GM23338 (cell line): Measurements from ENCODE around the gene GRIPAP1. TPM values are rescaled to one million over a fixed set of nuclear protein-coding genes. Genes with fewer than 3 reads are reported as not detected.

Source experiments
- ATAC-seq: fragments of 200-7000 bp; cut with Tn5 transposase; 3 replicates; pipeline ENCODE4 v1.9.1; 2020
- DNase-seq: peaks from one replicate; pipeline ENCODE4 v3.0.0-alpha.2; 2015; ENCODE audit warnings: low spot score
- H2AFZ ChIP-seq: fragments of 200-600 bp; sonication (generic); 2 replicates; pipeline ENCODE4 v1.8.0; 2016; ENCODE audit warnings: antibody characterized with exemption, mild to moderate bottlenecking, moderate library complexity
- H3F3A ChIP-seq: fragments of 200-600 bp; sonication (generic); replicated peaks from 2 replicates; pipeline ENCODE4 v1.8.0; 2017; ENCODE audit warnings: antibody characterized with exemption, mixed run types, low read depth
- H3K27ac ChIP-seq: fragments of 200-600 bp; sonication (generic); 2 replicates; pipeline ENCODE4 v1.6.1; 2016; ENCODE audit warnings: low read depth
- H3K27me3 ChIP-seq: fragments of 200-600 bp; sonication (generic); 2 replicates; pipeline ENCODE4 v1.8.0; 2016; ENCODE audit warnings: mild to moderate bottlenecking, mixed run types, moderate library complexity; ENCODE audit not compliant: insufficient read depth
- H3K36me3 ChIP-seq: fragments of 200-600 bp; sonication (generic); 2 replicates; pipeline ENCODE4 v1.8.0; 2016; ENCODE audit warnings: mild to moderate bottlenecking; ENCODE audit not compliant: insufficient read depth
- H3K4me1 ChIP-seq: fragments of 200-600 bp; sonication (generic); 2 replicates; pipeline ENCODE4 v1.8.0; 2016; ENCODE audit warnings: mild to moderate bottlenecking, moderate library complexity; ENCODE audit not compliant: insufficient read depth
- H3K4me2 ChIP-seq: fragments of 200-600 bp; sonication (generic); 2 replicates; pipeline ENCODE4 v1.7.1; 2017; ENCODE audit warnings: mixed run types
- H3K4me3 ChIP-seq: fragments of 200-600 bp; sonication (generic); 2 replicates; pipeline ENCODE4 v1.6.1; 2016; ENCODE audit warnings: mixed run types
- H3K79me2 ChIP-seq: fragments of 200-600 bp; sonication (generic); replicated peaks from 2 replicates; pipeline ENCODE4 v1.8.0; 2017; ENCODE audit warnings: mild to moderate bottlenecking; ENCODE audit not compliant: insufficient read depth
- H3K9me2 ChIP-seq: fragments of 200-600 bp; sonication (generic); 2 replicates; pipeline ENCODE4 v1.8.0; 2017; ENCODE audit not compliant: insufficient read depth
- H4K20me1 ChIP-seq: fragments of 200-600 bp; sonication (generic); replicated peaks from 2 replicates; pipeline ENCODE4 v1.8.0; 2017; ENCODE audit warnings: mild to moderate bottlenecking; ENCODE audit not compliant: insufficient read depth
- H3K27ac Mint-ChIP-seq: 2 replicates; pipeline ENCODE4 v1.8.0; 2020; ENCODE audit warnings: inconsistent platforms, mild to moderate bottlenecking, moderate library complexity, mixed read lengths
- H3K27me3 Mint-ChIP-seq: 3 replicates; pipeline ENCODE4 v1.8.0; 2022; ENCODE audit warnings: low read depth, mild to moderate bottlenecking, moderate library complexity, mixed read lengths, inconsistent platforms; ENCODE audit not compliant: insufficient read depth, poor library complexity
- H3K36me3 Mint-ChIP-seq: 3 replicates; pipeline ENCODE4 v1.8.0; 2021; ENCODE audit warnings: low read depth, mild to moderate bottlenecking, inconsistent platforms, moderate library complexity, mixed read lengths
- H3K4me1 Mint-ChIP-seq: 3 replicates; pipeline ENCODE4 v1.8.0; 2020; ENCODE audit warnings: mild to moderate bottlenecking, inconsistent platforms, mixed read lengths
- H3K4me3 Mint-ChIP-seq: 3 replicates; pipeline ENCODE4 v1.8.0; 2021; ENCODE audit warnings: moderate library complexity, mild to moderate bottlenecking, inconsistent platforms, mixed read lengths
- H3K9me3 Mint-ChIP-seq: 3 replicates; pipeline ENCODE4 v1.8.0; 2020; ENCODE audit warnings: moderate library complexity, mild to moderate bottlenecking, inconsistent platforms, mixed read lengths
- CREB1 ChIP-seq: fragments of 250-450 bp; sonication (Bioruptor Pico); IDR thresholded peaks from 2 replicates; pipeline ENCODE4 v1.5.0; 2020; ENCODE audit warnings: low read depth, mild to moderate bottlenecking, moderate library complexity
- EZH2 ChIP-seq: fragments of 200-600 bp; sonication (generic); IDR thresholded peaks from one replicate; pipeline ENCODE4 v1.8.0; 2017; ENCODE audit warnings: antibody characterized with exemption, mild to moderate bottlenecking, low read depth; ENCODE audit not compliant: unreplicated experiment
- EZH2phosphoT487 ChIP-seq: fragments of 200-600 bp; sonication (generic); IDR thresholded peaks from one replicate; pipeline ENCODE4 v1.8.1; 2018; ENCODE audit warnings: antibody characterized with exemption; ENCODE audit not compliant: unreplicated experiment
- JUNB ChIP-seq: IDR thresholded peaks from one replicate; pipeline ENCODE4 v1.6.1; 2016; ENCODE audit warnings: antibody characterized with exemption; ENCODE audit not compliant: unreplicated experiment
- NANOG ChIP-seq: IDR thresholded peaks from 2 replicates; pipeline ENCODE4 v1.6.1; 2016; ENCODE audit warnings: antibody characterized with exemption, borderline replicate concordance
- POLR2AphosphoS5 ChIP-seq: IDR thresholded peaks from 2 replicates; pipeline ENCODE4 v1.6.1; 2016; ENCODE audit warnings: antibody characterized with exemption, low read depth
- STAT1 ChIP-seq: IDR thresholded peaks from one replicate; pipeline ENCODE4 v1.6.1; 2016; ENCODE audit warnings: antibody characterized with exemption; ENCODE audit not compliant: unreplicated experiment
- ZNF114 ChIP-seq: fragments of 250-450 bp; sonication (Bioruptor Pico); IDR thresholded peaks from 2 replicates; pipeline ENCODE4 v1.5.0; 2020; ENCODE audit warnings: mild to moderate bottlenecking, moderate library complexity
- ZNF331 ChIP-seq: fragments of 250-450 bp; sonication (Bioruptor Pico); IDR thresholded peaks from 2 replicates; pipeline ENCODE4 v1.5.0; 2020; ENCODE audit warnings: low read depth, mild to moderate bottlenecking, moderate library complexity
- polyA plus RNA-seq: library from polyadenylated mRNA; unstranded; fragments of >200 nt; fragmentation: Nextera tagmentation; extraction: Ambion mirVana; gene quantifications from 2 replicates; pipeline ENCODE4 v1.2.1, GENCODE V29; 2016
- total RNA-seq: library from RNA; depleted of rRNA; stranded (reverse); fragments of >200 nt; shearing (Covaris generic); gene quantifications from 2 replicates; pipeline ENCODE4 v1.2.3, GENCODE V29; 2014
- TF ChIP-seq, protein P1 (sequence below): fragments of 250-450 bp; sonication (Bioruptor Pico); IDR thresholded peaks from 2 replicates; pipeline ENCODE4 v1.5.0; 2020; ENCODE audit warnings: mild to moderate bottlenecking, moderate library complexity
- TF ChIP-seq, protein P2 (sequence below): IDR thresholded peaks from 2 replicates; pipeline ENCODE4 v1.6.1; 2016; ENCODE audit warnings: antibody characterized with exemption
- TF ChIP-seq, protein P3 (sequence below): IDR thresholded peaks from one replicate; pipeline ENCODE4 v1.6.1; 2018; ENCODE audit warnings: antibody characterized with exemption; ENCODE audit not compliant: unreplicated experiment
- TF ChIP-seq, protein P4 (sequence below), 2 experiments: fragments of 200-600 bp in 1 of 2; sonication (generic) in 1 of 2; conservative IDR thresholded peaks; 2 replicates each; pipeline versions ENCODE4 v1.5.1 to v1.6.1; 2016 to 2017; ENCODE audit warnings: antibody characterized with exemption in 2 of 2, low read depth in 2 of 2, mild to moderate bottlenecking in 2 of 2, moderate library complexity in 1 of 2

Gene GRIPAP1
- total and polyA plus RNA-seq, 2 experiments from 2014 or later, result 39.1 to 62.2 TPM

DNA sequence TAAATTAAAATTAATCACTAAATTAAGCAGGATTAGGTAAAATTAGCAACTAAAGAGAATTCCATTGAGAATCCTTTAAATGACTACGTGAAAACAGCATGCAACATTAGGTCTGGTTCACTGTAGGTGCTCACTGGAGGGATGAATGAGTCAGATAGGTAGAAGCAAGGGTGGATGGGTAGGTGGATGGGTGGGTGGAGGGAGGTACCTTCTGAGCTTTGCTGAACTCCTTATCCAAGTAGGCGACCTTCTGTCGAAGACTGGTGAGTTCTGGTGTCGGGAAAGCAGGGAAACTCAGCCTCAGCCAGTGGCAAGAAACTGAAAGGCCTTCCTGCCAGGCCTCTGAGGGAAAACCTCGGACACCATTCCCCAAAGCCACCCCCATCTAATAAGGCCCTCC is 3.0 kb downstream of the GRIPAP1 start:
- TF ChIP-seq NANOG (no peak), CREB1 (no peak), ZNF331 (CRISPR knock-in tag) (no peak), JUNB (no peak), ZNF114 (CRISPR knock-in tag) (no peak), EZH2phosphoT487 (no peak), POLR2AphosphoS5 (no peak), EZH2 (no peak), STAT1 (no peak)
- TF ChIP-seq, protein P1, sequence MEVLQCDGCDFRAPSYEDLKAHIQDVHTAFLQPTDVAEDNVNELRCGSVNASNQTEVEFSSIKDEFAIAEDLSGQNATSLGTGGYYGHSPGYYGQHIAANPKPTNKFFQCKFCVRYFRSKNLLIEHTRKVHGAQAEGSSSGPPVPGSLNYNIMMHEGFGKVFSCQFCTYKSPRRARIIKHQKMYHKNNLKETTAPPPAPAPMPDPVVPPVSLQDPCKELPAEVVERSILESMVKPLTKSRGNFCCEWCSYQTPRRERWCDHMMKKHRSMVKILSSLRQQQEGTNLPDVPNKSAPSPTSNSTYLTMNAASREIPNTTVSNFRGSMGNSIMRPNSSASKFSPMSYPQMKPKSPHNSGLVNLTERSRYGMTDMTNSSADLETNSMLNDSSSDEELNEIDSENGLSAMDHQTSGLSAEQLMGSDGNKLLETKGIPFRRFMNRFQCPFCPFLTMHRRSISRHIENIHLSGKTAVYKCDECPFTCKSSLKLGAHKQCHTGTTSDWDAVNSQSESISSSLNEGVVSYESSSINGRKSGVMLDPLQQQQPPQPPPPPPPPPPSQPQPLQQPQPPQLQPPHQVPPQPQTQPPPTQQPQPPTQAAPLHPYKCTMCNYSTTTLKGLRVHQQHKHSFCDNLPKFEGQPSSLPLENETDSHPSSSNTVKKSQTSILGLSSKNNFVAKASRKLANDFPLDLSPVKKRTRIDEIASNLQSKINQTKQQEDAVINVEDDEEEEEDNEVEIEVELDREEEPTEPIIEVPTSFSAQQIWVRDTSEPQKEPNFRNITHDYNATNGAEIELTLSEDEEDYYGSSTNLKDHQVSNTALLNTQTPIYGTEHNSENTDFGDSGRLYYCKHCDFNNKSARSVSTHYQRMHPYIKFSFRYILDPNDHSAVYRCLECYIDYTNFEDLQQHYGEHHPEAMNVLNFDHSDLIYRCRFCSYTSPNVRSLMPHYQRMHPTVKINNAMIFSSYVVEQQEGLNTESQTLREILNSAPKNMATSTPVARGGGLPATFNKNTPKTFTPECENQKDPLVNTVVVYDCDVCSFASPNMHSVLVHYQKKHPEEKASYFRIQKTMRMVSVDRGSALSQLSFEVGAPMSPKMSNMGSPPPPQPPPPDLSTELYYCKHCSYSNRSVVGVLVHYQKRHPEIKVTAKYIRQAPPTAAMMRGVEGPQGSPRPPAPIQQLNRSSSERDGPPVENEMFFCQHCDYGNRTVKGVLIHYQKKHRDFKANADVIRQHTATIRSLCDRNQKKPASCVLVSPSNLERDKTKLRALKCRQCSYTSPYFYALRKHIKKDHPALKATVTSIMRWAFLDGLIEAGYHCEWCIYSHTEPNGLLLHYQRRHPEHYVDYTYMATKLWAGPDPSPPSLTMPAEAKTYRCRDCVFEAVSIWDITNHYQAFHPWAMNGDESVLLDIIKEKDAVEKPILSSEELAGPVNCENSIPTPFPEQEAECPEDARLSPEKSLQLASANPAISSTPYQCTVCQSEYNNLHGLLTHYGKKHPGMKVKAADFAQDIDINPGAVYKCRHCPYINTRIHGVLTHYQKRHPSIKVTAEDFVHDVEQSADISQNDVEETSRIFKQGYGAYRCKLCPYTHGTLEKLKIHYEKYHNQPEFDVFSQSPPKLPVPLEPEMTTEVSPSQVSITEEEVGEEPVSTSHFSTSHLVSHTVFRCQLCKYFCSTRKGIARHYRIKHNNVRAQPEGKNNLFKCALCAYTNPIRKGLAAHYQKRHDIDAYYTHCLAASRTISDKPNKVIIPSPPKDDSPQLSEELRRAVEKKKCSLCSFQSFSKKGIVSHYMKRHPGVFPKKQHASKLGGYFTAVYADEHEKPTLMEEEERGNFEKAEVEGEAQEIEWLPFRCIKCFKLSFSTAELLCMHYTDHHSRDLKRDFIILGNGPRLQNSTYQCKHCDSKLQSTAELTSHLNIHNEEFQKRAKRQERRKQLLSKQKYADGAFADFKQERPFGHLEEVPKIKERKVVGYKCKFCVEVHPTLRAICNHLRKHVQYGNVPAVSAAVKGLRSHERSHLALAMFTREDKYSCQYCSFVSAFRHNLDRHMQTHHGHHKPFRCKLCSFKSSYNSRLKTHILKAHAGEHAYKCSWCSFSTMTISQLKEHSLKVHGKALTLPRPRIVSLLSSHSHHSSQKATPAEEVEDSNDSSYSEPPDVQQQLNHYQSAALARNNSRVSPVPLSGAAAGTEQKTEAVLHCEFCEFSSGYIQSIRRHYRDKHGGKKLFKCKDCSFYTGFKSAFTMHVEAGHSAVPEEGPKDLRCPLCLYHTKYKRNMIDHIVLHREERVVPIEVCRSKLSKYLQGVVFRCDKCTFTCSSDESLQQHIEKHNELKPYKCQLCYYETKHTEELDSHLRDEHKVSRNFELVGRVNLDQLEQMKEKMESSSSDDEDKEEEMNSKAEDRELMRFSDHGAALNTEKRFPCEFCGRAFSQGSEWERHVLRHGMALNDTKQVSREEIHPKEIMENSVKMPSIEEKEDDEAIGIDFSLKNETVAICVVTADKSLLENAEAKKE (CRISPR knock-in tag), result no peak
- TF ChIP-seq, protein P2, sequence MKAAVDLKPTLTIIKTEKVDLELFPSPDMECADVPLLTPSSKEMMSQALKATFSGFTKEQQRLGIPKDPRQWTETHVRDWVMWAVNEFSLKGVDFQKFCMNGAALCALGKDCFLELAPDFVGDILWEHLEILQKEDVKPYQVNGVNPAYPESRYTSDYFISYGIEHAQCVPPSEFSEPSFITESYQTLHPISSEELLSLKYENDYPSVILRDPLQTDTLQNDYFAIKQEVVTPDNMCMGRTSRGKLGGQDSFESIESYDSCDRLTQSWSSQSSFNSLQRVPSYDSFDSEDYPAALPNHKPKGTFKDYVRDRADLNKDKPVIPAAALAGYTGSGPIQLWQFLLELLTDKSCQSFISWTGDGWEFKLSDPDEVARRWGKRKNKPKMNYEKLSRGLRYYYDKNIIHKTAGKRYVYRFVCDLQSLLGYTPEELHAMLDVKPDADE, result no peak
- TF ChIP-seq, protein P3, sequence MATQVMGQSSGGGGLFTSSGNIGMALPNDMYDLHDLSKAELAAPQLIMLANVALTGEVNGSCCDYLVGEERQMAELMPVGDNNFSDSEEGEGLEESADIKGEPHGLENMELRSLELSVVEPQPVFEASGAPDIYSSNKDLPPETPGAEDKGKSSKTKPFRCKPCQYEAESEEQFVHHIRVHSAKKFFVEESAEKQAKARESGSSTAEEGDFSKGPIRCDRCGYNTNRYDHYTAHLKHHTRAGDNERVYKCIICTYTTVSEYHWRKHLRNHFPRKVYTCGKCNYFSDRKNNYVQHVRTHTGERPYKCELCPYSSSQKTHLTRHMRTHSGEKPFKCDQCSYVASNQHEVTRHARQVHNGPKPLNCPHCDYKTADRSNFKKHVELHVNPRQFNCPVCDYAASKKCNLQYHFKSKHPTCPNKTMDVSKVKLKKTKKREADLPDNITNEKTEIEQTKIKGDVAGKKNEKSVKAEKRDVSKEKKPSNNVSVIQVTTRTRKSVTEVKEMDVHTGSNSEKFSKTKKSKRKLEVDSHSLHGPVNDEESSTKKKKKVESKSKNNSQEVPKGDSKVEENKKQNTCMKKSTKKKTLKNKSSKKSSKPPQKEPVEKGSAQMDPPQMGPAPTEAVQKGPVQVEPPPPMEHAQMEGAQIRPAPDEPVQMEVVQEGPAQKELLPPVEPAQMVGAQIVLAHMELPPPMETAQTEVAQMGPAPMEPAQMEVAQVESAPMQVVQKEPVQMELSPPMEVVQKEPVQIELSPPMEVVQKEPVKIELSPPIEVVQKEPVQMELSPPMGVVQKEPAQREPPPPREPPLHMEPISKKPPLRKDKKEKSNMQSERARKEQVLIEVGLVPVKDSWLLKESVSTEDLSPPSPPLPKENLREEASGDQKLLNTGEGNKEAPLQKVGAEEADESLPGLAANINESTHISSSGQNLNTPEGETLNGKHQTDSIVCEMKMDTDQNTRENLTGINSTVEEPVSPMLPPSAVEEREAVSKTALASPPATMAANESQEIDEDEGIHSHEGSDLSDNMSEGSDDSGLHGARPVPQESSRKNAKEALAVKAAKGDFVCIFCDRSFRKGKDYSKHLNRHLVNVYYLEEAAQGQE, result no peak
- TF ChIP-seq, protein P4, sequence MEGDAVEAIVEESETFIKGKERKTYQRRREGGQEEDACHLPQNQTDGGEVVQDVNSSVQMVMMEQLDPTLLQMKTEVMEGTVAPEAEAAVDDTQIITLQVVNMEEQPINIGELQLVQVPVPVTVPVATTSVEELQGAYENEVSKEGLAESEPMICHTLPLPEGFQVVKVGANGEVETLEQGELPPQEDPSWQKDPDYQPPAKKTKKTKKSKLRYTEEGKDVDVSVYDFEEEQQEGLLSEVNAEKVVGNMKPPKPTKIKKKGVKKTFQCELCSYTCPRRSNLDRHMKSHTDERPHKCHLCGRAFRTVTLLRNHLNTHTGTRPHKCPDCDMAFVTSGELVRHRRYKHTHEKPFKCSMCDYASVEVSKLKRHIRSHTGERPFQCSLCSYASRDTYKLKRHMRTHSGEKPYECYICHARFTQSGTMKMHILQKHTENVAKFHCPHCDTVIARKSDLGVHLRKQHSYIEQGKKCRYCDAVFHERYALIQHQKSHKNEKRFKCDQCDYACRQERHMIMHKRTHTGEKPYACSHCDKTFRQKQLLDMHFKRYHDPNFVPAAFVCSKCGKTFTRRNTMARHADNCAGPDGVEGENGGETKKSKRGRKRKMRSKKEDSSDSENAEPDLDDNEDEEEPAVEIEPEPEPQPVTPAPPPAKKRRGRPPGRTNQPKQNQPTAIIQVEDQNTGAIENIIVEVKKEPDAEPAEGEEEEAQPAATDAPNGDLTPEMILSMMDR (conservative IDR thresholded peaks at IDR 0.05; ENCODE audit: low read depth in 2 of 2), result no peak
- H3K4me1 Mint-ChIP-seq, result peaks cover 12% of the 10 kb centered on the region
- Histone ChIP-seq H2AFZ (no peak overlapping the region), H3K27me3 (no peaks in the 10 kb centered on the region), H3K4me2 (no peak overlapping the region), H3K4me1 (no peaks in the 10 kb centered on the region; the same call in 1 of the 2 replicates), H3F3A (no peaks in the 10 kb centered on the region), H3K9me2 (no peaks in the 10 kb centered on the region), H3K4me3 (no peak overlapping the region), H4K20me1 (peaks cover 3% of the 10 kb centered on the region; the same call in 1 of the 2 replicates), H3K79me2 (peaks cover 12% of the 10 kb centered on the region), H3K36me3 (no peaks in the 10 kb centered on the region), H3K27ac (no peak overlapping the region)
- H3K36me3 Mint-ChIP-seq, result peaks cover 57% of the 10 kb centered on the region
- no peak overlapping the region for H3K4me3 Mint-ChIP-seq
- no peaks in the 10 kb centered on the region for H3K9me3 Mint-ChIP-seq
- DNase-seq (no peak), ATAC-seq (no peak)
- peaks cover 5% of the 10 kb centered on the region for H3K27me3 Mint-ChIP-seq
- H3K27ac Mint-ChIP-seq, result no peak overlapping the region
